ENCODE measurements around the gene NLRP6. TPM values are rescaled to one million over a fixed set of nuclear protein-coding genes. Genes with fewer than 3 reads are reported as not detected.
A peak's percentile ranks its signal among the peaks of the same experiment; 100 is the strongest.
"Not testable (repeated sequence)": the region's sequence is repeated elsewhere in the genome, so short reads cannot be mapped to it uniquely, and the experiment has no call there.

NLRP6 gene
- polyA plus RNA-seq, 3 donors, result 0.40 to 0.86 (median 0.47) TPM

DNA sequence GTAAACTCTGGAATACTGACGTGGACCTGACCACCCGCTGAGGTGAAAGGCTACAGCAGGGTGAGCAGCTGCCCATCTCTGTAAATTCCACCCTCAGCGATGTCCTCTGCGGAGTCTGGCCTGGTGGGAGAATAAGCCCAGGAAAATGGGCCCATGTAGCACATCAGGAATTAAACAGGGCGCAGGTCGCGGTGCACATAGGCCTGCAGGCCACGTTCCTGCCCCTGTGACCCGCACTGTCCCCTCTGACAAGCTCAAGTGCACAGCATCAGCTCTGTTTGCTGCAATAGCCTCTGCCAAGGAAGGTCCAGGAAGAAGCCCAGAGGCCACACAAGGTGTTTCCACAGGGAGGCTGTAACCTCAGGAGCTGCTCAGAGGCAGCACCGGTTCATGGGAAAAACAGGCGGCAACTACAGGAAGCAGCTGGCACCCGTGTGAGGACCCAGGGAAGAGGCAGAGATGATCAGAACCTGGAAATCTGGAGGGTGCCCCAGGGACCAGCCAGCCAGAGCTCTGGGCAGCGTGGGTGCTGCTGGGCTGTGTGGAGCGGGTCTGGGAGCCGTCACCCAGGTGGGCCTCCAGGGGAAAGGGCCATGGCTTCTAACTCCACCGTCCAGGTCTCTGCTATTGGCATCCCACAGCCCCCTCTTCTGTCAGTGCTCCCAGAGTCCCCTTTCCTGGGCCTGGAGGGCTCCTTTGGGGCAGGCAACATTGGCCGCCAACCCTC is 28.6 kb downstream of the NLRP6 start:
- no peak for DNase-seq

DNA sequence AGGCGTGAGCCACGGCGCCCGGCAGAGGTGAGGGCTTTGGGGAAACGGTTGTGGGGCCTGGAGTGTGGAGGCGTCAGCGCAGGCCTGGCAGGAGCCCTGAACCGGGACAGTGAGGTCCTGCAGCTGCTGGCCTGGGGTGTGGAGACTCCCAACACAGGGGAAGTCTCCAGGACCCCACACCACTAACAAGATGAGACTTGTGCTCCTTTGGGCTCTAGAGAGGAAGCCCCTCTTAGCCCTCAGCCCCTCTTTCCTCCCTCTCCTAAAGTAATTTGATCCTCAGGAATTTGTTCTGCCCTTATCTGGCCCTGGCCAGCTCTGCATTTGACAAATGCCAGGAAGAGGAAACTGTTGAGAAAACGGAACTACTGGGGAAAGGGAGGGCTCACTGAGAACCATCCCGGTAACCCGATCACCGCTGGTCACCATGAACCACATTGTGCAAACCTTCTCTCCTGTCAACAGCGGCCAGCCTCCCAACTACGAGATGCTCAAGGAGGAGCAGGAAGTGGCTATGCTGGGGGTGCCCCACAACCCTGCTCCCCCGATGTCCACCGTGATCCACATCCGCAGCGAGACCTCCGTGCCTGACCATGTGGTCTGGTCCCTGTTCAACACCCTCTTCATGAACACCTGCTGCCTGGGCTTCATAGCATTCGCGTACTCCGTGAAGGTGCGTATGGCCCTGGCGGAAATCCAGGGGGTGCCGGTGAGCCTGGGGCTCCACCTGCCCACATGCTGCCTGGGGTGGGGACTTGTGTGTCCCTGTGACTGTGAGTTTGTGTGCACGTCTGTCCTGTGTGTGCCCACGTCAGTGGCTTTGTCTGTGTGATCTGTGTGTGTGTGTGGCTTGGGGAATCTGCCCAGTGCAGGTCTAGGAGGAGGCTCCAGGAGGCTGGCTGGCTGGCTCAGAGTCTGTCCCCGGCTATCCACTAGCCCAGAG is 29.8 kb downstream of the NLRP6 start, which contains the start of gene IFITM2:
TSS of gene IFITM2 (plus strand) at position 51 of the 943 bp plus-strand sequence. CDS start at position 428, 377 bp downstream.
- peak; percentile 90 for DNase-seq

DNA sequence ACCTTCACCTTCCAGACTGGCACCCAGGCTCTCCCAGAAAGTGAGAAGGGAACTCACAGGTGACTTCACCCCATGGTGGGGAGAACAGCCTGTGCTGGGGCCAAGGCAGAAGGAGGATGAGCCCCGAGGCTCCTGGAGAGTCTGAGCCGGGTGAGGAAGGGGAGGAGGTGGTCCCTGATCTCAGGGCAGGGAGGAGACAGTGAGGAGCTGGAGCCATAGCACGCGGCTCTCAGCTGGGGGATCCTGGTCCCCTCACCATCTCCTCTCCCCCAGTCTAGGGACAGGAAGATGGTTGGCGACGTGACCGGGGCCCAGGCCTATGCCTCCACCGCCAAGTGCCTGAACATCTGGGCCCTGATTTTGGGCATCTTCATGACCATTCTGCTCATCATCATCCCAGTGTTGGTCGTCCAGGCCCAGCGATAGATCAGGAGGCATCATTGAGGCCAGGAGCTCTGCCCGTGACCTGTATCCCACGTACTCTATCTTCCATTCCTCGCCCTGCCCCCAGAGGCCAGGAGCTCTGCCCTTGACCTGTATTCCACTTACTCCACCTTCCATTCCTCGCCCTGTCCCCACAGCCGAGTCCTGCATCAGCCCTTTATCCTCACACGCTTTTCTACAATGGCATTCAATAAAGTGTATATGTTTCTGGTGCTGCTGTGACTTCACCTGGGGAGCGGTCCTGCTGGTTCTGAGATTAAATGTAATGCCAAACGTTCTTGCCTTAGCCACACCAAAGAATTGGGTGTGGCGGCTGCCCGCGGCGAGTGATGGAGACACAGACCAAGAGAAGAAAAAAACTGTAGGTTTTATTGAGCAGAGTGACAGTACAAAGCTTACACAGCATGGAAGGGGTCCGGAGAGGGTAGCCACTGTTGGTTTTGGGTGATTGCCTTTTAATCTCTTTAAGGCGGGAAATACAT is 30.8 kb downstream of the NLRP6 start:
- not testable (repeated sequence) for DNase-seq

DNA sequence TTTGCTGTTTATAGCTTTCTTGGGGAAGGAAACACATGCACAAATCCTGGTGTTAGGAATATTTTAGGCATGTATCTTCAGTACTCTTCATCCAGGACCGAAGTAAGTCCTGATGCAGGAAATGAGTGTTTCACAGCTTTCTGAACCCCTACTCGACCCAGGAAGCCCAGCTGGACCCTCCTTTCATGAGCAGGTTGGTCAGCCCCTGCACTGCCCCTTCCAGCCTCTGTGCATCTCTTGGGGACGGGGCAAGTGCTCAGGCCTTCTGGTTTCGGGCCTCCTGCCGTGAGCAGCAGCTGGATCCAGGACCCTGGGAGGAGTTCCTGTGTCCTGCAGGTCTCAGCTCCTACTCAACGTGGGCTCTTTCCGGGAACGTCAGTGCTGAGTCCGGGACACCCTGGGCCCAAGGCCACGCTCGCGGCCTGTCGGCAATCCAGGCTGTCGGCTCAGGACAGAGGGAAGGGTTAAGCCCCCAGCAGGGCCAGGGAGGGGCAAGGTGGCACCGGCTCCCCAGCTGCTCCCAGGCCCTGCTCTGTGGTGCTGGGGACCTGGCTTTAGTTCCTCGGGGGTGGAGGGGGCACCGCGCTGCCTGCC is 31.9 kb downstream of the NLRP6 start:
- DNase-seq, result not testable (repeated sequence)

DNA sequence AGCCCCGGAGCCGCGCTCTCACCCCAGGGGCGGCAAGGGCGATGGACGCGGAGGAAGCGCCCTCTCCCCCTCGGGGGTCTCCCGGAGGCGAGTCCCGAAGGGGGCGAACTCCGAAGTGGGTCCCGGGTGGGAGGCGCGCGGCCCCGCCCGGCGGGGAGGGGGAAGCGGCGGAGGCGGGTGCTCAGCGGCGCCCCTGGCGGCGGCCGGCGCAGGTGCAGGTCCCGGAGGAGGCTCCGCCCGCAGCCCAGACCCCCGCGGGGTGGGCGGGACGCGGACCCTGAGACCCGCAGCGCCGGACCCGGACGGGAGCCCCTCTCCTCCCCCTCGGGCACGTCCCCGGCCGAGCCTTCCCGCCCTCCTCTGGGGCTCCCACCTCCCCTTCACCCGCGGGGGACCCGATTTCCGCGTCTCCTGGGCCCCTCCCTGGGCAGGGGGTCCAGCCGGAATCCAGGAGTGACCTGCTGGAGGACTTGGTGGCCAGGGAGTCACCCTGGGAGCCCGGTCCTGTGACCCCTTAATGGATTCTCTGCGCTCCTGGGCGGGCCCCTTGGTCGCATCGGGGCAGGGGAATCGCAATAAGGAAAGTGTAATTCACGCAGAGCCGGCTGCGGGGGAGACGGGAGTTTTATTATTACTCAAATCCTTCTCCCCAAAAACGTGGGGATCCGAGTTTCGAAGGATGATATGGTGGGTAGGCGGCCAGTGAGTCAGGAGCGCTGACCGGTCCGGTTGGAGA is 33.0 kb downstream of the NLRP6 start:
- DNase-seq, result not testable (repeated sequence)

DNA sequence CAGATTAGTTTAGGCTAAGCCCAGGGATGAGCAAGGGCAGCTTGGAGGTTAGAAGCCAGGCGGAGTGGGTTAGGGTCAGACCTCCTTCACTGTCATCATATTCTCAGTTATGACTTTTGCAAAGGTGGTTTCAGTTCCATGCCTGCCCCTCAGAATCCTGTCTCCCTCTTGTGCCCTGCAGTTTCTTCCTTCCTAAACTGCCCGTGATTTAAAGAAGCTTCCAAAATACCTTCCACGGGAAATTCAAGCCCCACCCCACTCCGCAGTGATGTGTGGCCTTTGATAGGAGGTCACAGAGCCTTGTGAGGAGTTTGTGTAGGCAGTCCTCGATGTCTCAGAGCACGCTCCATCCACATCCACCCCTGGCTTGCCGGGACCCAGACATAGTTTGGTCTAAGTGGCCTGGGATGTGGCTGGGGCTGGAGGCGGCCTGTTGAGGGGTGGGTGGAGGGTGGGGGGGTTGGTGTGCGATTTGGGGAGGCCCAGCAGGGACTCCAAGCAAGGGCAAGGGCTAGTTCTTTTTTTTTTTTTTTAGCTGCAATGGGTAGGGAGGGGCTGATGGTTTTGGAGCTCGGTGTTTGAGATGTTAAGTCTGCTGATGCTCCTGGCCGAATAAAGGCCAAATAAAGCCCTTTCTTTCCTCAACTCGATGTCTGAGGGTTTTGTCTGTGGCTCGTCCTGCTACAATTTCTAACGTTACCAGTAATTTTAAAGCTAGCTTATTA is 34.0 kb downstream of the NLRP6 start:
- no peak for DNase-seq

DNA sequence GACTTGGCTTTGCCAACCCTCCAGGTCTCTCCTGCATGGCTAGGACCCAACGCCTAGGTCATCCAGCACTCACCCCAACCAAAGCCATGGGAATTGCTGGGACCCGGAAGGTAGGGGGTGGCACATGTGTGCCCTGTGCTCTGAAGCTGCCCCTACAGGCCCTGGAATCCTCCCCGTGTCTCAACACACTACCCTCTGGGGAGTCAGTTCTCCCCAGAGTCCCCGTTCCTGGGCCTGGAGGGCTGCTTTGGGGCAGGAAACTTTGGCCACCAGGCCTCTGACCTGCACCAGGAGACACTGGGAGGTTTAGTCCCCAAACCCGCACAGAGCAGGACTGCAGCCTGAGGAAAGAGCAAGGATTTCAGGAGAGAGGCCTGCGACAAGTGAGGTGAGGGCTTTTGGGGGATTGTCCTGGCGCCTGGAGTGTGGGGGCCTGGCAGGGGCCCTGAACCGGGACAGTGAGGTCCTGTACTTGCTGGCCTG is 35.1 kb downstream of the NLRP6 start:
- no peak for DNase-seq

DNA sequence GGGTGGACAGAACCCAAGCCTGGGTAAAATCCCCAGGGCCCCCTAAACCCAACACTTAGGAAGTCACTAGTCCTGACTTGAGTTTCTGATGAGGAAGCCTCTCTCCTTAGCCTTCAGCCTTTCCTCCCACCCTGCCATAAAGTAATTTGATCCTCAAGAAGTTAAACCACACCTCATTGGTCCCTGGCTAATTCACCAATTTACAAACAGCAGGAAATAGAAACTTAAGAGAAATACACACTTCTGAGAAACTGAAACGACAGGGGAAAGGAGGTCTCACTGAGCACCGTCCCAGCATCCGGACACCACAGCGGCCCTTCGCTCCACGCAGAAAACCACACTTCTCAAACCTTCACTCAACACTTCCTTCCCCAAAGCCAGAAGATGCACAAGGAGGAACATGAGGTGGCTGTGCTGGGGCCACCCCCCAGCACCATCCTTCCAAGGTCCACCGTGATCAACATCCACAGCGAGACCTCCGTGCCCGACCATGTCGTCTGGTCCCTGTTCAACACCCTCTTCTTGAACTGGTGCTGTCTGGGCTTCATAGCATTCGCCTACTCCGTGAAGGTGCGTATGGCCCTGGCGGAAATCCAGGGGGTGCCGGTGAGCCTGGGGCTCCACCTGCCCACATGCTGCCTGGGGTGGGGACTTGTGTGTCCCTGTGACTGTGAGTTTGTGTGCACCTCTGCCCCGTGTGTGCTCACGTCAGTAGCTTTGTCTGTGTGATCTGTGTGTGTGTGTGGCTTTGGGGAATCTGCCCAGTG is 35.8 kb downstream of the NLRP6 start, which contains the start of gene IFITM1:
TSS of gene IFITM1 (plus strand) at position 254 of the 767 bp plus-strand sequence. CDS start at position 385, 131 bp downstream.
- peak; percentile 83 for DNase-seq

DNA sequence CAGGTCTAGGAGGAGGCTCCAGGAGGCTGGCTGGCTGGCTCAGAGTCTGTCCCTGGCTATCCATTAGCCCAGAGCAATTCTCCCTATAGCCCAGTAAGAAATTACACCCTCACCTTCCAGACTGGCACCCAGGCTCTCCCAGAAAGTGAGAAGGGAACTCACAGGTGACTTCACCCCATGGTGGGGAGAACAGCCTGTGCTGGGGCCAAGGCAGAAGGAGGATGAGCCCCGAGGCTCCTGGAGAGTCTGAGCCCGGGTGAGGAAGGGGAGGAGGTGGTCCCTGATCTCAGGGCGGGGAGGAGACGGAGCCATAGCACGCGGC is 36.3 kb downstream of the NLRP6 start:
- not testable (repeated sequence) for DNase-seq

DNA sequence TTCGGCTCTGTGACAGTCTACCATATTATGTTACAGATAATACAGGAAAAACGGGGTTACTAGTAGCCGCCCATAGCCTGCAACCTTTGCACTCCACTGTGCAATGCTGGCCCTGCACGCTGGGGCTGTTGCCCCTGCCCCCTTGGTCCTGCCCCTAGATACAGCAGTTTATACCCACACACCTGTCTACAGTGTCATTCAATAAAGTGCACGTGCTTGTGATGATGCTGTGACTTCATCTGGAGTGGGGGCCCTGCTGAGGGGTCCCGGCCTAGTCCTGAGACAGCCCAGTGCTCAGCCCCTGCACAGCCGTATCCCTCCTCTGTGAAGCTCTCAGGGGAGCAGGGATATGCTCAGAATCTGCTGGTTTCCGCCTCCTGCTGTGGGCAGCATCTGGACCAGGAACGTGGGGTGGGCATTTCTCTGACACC is 36.9 kb downstream of the NLRP6 start:
- no peak for DNase-seq

DNA sequence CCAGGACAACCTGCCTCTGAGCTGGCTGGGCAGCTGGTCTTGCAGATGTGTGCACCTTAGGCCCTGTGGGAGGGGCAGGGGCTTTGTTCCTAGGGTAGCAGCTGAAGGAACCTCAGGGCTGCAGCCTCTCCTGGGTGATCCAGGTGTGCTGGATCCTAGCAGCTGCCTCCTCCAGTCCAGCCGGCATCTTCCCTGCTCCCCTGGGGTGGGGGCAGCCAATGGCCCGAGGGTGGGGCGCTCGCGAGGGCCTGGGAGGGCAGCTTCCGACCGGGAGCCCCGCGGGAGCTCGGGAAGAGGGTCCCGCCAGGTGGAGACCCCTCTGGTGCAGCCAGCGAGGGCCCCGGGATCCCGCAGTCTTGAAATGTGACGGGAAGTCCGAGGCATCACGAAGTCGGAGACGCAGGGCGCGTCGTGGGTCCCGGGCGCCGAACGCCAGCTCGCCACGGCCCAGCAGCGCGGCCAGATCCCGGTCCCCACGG is 37.3 kb downstream of the NLRP6 start:
- no peak for DNase-seq

DNA sequence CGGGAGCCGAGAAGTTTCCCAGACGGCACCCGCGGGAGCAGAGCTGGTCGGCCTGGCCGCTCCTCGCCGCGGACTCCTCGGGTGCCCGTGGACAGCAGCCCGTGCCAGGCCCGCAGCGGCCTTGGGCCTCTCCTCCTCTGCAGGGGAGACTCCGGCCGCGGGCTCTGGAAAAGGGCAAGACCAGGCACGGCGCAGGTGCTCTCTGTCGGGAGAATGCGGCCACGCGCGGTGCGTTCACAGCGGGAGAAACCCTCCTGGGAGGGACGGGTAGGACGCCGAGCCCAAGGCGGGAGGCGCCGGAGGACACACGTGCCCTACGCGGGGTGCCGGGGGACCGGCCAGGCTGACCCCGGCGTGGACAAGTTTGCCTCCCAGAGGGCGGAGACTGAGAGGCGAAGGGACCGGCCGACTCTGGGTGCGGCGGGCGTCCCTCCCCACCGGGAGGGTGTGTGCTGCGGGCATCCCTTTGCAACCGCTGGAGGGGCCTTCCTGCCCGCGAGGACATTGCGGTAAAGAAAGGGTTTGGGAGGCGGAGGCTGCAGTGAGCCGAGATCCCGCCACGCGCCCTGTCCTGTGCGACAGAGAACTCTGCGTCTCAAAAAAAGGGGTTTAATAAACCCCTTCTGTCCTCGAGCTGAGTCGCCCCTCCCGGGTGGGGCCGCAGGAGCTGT is 38.0 kb downstream of the NLRP6 start:
- DNase-seq, result no peak

DNA sequence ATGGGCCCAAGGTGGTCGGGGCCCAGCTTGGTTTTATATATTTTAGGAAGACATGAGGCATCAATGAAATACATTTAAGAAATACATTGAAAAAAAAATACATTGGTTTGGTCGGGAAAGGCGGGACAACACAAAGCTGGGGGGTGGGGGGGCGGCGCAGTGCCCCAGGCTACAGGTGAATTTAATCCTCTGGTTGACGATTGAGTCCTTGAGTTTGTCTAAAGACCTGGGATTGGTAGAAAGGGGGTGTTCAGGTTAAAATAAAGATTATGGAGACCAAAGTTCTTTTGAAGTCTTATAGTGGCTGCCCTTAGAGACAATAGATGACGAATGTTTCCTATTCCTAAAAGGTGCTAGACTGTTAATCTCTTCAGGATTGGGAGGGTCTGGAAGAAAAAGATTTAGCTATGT is 38.7 kb downstream of the NLRP6 start:
- DNase-seq, result no peak

DNA sequence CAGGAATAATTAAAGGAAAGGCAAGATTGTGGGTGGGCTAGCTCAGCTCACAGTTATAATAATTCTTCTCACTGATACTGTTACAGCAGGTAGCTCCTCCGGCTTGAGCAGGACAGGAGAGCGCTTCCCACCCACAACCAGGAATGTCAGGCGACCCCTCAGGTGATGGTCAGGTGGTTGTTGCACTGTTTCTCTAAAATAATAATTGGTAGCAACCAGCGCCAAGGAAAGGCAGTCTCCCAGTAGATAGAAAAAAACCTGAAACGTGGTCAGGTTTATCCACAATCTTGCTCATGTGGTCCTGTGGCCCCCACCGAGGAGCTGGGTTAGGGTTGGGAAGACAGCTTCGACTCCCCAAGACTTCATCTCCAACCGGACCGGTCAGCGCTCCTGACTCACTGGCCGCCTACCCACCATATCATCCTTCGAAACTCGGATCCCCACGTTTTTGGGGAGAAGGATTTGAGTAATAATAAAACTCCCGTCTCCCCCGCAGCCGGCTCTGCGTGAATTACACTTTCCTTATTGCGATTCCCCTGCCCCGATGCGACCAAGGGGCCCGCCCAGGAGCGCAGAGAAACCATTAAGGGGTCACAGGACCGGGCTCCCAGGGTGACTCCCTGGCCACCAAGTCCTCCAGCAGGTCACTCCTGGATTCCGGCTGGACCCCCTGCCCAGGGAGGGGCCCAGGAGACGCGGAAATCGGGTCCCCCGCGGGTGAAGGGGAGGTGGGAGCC is 39.6 kb downstream of the NLRP6 start:
- not testable (repeated sequence) for DNase-seq

DNA sequence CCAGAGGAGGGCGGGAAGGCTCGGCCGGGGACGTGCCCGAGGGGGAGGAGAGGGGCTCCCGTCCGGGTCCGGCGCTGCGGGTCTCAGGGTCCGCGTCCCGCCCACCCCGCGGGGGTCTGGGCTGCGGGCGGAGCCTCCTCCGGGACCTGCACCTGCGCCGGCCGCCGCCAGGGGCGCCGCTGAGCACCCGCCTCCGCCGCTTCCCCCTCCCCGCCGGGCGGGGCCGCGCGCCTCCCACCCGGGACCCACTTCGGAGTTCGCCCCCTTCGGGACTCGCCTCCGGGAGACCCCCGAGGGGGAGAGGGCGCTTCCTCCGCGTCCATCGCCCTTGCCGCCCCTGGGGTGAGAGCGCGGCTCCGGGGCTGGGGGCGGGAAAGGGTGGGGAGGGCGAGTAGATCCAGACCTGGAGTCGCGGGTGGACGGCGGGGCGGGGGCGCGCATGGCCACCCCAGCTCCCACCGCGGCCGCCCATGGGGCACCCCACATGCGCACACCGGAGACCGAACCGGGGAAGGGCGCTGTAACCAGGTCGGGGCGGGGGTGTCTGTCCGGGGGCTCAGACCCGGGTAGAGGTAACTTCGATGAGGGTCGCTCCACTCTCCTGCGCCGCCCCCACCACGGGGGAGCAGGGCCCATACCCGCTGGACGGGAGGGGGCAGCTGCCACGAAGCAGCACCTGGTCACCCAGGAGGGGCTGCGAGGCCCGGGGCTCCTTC is 40.4 kb downstream of the NLRP6 start:
- not testable (repeated sequence) for DNase-seq

DNA sequence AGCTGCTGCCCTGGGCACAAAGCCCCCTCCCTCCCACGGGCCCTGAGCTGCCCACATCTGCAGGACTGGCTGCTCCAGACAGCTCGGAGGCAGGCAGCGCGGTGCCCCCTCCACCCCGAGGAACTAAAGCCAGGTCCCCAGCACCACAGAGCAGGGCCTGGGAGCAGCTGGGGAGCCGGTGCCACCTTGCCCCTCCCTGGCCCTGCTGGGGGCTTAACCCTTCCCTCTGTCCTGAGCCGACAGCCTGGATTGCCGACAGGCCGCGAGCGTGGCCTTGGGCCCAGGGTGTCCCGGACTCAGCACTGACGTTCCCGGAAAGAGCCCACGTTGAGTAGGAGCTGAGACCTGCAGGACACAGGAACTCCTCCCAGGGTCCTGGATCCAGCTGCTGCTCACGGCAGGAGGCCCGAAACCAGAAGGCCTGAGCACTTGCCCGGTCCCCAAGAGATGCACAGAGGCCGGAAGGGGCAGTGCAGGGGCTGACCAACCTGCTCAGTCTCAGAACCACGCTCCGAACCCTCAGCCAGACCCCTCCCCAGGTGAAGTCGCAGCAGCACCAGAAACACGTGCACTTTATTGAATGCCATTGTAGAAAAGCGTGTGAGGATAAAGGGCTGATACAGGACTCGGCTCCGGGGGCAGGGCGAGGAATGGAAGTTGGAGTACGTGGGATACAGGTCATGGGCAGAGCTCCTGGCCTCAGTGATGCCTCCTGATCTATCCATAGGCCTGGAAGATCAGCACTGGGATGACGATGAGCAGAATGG is 41.1 kb downstream of the NLRP6 start:
- DNase-seq, result not testable (repeated sequence)

Data from renal pelvis (tissue), 4 donors.